ENCODE data around the gene ANKRD37.
"Not testable (repeated sequence)": the region's sequence is repeated elsewhere in the genome, so short reads cannot be mapped to it uniquely, and the experiment has no call there.

ANKRD37 gene, protein sequence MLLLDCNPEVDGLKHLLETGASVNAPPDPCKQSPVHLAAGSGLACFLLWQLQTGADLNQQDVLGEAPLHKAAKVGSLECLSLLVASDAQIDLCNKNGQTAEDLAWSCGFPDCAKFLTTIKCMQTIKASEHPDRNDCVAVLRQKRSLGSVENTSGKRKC

DNA sequence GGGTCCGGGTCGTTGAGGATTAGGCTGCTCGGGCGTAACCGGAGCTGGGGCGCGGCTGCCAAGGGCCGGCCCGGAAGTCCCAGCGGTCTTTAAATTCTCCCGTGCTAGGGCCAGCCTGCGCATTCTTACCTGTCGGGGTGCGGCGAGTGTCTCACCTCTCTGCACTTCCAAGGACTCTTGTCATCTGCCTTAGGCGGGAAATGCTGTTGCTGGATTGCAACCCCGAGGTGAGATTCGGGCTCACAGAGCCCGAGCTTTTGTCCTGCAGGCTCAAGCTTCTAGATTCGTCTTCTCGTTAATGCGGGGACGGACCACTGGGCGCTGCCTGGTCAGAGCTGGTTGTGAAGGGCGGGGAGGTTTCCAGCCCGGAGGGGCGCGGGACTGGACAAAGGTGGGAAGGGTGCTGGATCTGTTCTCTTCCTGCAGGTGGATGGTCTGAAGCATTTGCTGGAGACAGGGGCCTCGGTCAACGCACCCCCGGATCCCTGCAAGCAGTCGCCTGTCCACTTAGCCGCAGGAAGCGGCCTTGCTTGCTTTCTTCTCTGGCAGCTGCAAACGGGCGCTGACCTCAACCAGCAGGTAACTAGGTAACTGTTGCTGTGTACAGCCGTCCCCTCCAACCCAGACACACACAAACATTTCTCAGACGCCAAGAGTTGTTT is at the start of gene ANKRD37:
Gene ANKRD37, plus strand, starts transcription at position 118 of the 662 bp plus-strand sequence. Its CDS starts 83 bp downstream, at position 201.
- no peak for DNase-seq (ENCODE audit: low read depth in 3 of 3)

DNA sequence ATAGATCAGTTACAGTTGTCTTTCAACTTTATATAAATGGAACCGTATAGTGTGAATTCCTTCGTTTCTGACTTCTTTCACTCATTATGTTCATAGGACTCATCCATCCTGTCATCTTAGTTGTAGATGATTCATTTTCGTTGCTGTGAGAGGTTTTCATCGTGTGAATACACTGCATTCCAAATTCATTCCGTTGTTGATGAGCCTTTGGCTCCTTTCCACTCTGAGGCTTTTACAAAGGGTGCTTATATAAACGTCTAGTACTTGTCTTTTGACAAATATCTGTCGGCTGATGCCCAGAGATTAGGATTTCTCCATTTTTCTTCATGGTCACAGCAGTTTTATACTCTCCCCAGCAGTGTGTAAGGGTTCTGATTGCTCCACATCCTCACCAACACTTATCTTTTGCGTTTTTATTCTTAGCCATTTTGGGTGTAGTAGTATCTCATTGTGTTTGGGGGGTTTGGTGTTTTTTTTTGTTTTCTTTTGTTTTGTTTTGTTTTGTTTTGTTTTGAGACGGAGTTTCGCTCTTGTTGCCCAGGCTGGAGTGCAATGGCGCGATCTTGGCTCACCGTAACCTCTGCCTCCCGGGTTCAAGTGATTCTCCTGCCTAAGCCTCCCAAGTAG is 49.6 kb upstream of the ANKRD37 start:
- no peak for DNase-seq (ENCODE audit: low read depth in 3 of 3)

DNA sequence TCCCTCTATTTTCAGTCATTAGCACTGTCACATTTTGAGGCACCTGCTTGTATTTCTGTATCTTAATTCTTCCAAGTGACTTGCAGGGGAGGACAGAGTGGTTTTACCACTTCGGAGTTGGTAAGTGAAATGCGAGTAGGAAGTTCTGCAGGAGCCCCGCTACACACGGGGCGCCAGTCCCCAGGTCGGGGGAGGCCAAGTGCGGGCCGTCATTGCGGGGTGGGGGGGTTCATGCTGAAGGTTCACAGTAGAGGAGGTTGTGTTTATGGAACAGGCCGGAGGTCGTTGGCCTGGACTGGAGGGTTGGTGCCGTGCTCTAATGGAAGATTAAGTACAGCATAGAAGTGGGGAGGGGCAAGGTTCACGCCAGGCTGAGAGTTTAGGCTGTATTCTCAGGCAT is 45.0 kb upstream of the ANKRD37 start:
- DNase-seq (ENCODE audit: low read depth in 3 of 3): no peak

DNA sequence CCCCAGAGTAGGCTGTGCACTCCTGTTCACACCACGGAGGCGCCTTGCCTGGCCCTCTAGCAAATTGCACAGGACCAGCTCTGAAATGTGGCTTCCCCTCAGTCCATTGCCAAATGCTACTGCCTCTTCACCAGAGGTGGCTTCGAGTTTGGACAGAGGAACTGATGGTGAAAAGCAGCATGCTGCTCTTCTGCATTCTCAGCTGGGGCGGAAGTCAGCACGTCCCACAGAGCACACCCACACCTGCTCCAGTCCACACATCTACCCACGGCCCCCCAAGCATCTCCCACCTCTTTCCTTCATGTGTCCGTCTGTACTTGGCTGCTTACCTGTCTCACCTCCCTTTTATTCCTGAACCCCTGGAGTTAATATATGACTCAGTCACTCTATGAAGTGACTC is 44.4 kb upstream of the ANKRD37 start:
- no peak for DNase-seq (ENCODE audit: low read depth in 3 of 3)

DNA sequence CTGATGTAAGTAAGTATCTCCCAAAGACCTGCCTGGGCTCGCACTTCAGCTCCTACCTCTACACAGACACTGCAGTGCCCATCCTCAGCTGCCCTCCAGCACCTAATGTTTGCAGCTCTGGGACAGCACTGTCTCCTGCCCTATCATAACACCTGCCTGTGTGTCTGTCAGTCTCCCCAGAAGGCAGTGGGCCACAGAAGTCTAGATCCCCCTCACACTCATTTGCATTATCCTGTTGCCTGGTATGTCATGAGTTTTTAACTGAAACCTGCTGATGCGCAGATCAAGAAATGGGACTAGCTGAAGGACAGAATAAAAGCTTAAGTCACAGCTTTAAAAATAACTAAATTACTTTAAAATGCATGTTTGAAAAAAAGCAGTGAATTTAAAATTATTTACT is 43.9 kb upstream of the ANKRD37 start:
- no peak for DNase-seq (ENCODE audit: low read depth in 3 of 3)

DNA sequence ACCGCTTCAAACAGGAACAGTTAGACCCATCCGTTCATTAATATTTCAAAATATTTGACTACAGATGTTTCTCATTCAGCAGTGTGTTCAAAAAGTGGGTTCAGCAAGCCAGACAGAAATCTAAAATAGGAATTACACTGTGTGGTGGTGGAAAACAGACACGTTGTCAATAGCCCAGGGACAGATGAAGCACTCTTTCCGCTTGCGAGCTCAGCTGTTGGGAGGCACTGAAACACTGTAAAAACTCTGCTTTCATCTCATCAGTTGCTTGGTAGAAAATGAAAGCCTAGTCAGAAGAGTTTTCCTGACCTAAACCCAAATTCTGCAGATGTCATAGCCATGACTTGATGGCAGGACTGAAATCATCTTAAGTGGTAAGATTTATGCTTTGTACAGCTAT is 39.4 kb upstream of the ANKRD37 start:
- peak in 1 of 3 experiments; percentile 7 for DNase-seq (ENCODE audit: low read depth in 3 of 3)

DNA sequence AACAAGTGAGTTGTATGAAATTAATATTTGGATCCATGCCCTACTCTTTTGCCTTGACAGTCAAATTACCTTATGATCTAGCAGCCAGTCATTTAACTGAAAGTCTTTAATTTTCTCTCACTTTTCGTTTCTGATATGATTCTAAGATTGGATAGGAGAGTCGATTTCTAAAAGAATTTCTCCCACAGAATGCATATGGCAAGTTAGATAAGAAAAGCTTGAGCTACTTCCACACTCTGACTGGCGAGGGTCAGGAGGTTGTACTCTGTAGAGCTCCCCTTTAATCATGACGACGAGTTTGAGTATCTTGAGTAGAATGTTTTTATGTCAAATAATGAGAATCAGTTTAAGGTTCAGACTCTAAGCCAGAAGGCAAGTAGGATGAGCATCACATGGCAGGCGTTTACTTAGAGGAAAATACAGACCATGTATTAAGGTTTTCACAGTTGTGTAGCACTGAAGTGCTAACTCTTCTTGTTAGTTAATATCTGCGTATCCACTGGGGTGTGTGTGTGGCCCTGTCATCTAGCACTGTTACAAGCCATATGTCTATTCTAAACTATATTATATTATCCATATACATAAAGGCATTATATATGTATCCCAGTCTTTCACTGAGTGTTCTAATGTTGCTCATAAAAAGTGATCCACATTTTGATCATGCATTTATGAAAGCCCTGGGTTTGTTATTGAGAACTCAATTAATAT is 38.8 kb upstream of the ANKRD37 start:
- DNase-seq (ENCODE audit: low read depth in 3 of 3): no peak

DNA sequence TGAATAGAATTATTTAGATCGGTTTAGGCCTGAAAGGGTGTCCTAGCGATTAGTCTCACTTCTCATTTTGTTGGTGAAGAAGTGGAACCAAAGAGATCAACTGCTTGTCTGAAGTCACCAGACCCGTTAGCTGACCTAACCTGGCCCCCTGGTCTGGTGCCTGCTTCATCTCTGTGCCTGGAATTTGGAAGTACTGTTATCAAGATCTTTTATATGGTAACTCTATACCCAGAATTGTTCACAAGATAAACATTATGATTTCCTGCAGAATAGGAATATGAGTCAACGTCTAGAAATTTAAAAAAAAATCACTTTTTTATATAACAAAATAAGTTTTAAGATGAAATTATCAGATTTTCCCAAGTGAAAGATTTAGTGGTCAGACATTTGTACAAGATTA is 38.1 kb upstream of the ANKRD37 start:
- DNase-seq (ENCODE audit: low read depth in 3 of 3): no peak

DNA sequence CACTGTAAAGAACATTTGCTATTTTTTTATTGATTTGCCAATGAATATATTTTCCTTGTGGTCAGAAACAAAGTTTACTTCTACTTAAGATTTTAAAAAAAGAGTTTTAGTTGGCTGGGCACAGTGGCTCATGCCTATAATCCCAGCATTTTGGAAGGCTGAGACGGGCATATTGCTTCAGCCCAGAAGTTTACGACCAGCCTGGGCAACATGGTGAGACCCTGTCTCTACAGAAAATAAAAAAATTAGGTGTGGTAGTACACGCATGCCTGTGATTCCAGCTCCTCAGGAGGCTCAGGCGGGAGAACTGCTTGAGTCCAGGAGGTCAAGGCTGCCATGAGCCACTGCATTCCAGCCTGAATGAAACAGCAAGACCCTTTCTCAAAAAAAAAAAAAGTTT is 37.7 kb upstream of the ANKRD37 start:
- no peak for DNase-seq (ENCODE audit: low read depth in 3 of 3)

DNA sequence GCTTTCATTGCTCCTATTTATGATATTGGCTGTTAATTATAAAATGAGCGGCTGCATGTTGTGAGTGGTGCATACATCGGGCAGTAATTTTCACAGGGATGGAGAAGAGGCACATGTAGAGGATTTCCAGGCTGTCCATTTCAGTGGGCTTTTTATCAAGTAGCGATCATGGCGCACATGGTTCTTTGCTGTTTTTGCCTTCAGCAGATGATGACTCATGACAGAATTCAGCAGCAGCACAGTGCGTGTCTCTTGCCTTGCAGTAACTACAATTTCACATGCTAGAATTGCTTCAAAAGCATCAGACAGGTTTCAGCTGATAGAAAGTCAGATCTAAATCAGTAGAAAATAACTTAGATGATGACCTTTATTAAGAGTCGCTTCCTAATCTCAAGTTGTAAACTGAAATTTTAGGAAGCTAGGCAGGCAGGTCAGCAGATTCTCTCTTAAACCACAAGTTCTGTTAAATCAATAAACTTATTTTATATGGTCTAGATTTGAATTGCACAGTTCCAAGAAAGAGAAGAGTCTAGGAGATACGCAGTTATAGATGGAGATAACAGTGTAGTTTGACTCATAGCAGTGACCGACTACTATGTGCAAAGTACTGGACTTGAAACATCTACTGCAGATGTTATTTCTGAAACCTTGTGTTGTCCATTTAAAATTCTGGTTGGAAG is 36.7 kb upstream of the ANKRD37 start:
- DNase-seq (ENCODE audit: low read depth in 3 of 3): no peak

DNA sequence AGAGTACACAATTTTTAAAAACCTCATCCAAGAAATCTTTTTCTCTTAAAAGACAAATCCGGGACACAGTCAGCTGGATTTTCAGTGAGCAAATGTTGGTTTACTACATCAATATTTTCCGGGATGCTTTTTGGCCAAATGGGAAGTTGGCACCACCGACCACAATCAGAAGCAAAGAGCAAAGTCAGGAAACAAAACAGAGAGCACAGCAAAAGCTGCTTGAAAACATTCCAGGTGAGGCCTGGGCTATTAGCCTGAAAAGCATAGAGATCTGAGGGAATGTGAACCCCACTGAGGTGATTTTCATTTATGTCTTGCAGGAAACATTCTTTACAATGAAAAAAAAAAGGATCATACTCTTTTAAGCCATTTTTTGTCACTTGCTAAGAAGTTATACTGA is 34.8 kb upstream of the ANKRD37 start:
- DNase-seq (ENCODE audit: low read depth in 3 of 3): no peak

DNA sequence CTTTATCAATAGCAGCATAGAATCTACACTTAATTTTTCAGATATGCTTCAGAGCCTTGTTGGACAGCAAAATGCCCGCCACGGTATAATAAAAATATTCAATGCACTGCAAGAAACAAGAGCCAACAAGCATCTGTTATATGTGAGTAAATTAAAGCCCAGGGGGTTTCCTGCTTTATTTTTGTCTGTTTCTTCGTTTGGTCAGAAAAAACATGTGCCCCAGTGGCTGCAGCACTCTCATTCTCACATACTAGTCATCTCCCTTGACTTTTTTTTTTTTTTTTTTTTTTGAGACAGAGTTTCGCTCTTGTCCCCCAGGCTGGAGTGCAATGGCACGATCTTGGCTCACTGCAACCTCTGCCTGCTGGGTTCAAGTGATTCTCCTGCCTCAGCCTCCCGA is 34.1 kb upstream of the ANKRD37 start:
- DNase-seq (ENCODE audit: low read depth in 3 of 3): not testable (repeated sequence)

DNA sequence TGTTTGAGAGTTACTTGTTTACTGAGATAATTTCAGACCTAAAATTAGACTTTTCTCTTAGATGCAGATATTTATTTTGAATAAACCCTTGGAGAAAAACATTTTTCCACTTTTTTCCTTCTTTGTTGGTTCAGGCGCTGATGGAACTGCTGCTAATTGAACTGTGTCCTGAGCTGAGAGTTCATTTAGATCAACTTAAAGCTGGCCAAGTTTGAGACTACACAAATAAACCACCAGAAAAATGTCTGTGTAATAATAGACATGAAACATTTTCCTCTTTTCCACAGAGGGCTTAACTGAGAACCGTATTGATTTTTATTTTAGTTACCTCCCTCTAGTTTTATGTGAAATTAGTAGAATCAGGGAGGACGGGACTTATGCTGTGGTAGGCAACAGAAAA is 33.4 kb upstream of the ANKRD37 start:
- DNase-seq (ENCODE audit: low read depth in 3 of 3): no peak

DNA sequence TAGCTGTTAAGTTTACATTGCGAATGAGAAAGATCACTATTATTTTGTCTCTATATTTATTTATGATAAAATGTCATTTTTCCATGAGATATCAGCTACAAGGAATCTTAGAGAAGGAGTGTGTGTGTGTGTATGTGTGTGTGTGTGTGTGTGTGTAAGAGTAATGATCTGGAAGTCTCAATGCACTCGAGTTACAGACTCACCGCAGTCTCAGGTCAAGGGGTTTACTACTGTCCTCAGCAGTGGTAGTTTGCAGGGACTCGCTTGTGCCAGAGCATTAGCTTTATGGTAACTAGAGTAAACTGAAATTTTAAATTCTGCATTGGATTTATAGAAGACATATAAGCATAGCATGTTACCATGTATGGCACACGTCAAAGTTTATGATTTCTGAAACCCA is 31.8 kb upstream of the ANKRD37 start:
- DNase-seq (ENCODE audit: low read depth in 3 of 3): no peak

DNA sequence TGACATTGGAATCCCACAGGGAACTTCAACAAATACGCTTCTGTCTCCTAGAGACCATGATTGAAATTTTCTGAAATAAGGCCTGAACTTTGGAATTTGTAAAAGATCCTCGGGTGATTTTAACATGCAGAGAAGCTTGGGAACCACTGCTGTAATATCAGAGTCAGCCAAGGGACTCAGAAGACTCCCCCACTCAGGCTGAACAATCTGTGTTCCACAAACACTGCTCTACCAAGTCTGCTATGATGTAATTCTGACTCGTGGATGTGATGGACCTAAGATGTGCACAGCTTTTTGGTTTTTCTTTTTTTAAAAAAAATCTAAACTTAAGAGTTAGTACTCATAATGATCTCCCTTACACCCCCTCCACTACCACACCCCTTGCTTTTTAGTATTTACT is 26.9 kb upstream of the ANKRD37 start:
- DNase-seq (ENCODE audit: low read depth in 3 of 3): no peak

DNA sequence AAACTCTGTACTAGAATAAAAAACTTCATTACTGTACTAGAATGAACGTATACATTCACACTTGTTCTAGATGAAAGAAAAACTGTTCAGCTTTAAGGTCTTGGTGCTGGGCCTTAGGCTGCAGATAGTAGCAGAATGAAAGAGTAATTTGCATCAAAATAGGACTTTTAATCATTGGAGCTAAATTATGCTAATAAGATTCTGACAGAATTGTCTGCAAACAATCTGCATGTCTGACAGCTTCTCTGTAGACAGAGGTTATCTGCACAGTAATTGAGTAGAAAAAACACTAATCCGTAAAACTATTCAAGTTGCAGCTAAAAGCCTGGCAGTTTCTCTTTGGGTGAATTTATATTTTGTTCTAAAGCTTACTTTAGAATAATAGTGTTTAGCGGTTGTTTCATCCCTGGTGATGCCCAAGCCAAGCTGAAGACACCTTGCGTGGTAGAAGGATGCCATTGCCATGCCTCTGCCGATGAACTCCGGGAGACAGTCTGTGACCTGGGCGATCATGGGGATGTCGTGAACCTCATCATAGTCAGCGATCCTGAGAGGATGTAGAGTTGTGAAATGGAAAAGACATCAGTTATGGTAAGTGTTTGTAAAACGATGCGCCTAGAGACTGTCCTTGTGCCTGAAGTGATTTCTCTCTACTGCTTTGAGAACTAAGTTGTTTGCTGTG is 26.2 kb upstream of the ANKRD37 start:
- no peak for DNase-seq (ENCODE audit: low read depth in 3 of 3)

DNA sequence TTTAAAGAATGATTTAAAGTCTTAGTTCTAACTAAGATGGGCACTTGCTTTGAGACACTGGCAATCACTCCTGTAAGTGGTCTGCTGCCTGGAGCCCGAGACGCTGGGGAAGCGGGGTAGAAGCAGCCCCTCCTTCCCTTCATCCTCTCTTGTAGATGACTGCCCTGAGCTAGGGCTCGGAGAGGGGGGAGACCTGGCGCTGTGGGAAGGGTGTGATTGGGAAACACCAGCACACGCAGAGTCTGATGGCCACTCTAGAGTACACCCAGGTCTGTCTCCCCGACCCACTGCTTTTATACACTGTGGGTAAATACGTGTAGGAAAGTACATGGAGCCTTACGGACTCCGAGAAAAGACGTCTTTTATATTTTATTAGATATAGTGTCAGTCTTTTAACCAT is 24.9 kb upstream of the ANKRD37 start:
- DNase-seq (ENCODE audit: low read depth in 3 of 3): no peak

DNA sequence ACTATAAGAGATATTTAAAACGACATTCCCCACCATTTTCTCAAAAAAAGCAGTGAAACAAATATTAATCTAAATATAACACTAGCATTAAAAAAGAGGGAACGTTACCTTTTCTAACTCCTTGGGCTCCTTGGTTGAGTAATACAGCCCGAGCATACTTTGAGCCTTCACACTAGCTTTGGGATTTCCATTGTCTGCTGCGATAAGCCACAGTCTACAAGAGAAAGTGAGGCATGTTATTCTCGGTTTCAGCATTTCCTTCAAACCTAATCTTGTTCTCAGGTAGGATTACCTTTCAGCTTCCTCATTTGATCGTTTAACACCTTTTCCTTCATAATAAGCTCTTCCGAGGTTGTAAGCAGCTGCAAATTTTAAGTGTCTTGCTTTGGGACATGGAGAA is 22.6 kb upstream of the ANKRD37 start:
- no peak for DNase-seq (ENCODE audit: low read depth in 3 of 3)

DNA sequence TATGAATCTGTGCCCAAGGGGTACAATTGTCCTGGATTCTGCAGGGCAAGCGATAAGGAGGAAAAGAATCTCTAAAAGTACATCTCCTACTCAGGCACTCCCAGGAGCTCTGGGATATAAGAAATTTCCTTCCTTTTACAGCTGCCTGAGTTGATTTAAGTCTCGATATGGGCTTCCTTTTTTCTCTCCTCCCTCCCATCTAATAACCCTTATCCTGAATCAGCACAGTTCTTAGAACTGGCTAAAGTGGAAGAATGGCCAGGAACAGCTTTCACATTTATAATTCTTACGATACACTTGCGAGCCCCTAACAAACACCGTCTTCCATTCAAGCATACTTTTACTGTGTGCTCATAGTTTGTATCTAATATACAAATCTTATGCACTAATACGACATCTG is 22.1 kb upstream of the ANKRD37 start:
- DNase-seq (ENCODE audit: low read depth in 3 of 3): no peak

DNA sequence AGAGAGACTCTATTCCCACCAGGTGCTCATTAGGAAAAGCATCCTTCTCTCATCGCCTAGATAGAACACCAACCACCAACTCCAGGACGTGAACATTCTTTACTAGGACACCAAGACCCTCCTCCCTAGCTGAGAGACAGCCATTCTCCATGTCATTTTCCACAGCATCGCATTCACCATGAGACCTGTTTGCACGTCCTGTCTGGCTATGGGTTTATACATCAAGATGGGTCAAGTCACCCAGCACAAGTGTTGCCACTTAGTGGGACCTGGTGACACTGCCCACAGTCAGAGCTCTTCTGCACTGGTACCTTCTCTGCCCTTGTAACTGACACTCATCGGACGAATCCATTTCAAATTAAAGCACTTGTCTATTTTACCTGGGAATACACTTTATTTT is 18.4 kb upstream of the ANKRD37 start:
- DNase-seq (ENCODE audit: low read depth in 3 of 3): no peak
